ENCODE data around the gene SNAPC4. TPM values are rescaled to one million over a fixed set of nuclear protein-coding genes. Genes with fewer than 3 reads are reported as not detected.

Gene SNAPC4
- total and polyA plus RNA-seq, 2 of the 8 experiments (the other 6 are each of a cell fraction or from before 2014, with no cell fraction given) = 6.9 to 18.1 TPM

DNA sequence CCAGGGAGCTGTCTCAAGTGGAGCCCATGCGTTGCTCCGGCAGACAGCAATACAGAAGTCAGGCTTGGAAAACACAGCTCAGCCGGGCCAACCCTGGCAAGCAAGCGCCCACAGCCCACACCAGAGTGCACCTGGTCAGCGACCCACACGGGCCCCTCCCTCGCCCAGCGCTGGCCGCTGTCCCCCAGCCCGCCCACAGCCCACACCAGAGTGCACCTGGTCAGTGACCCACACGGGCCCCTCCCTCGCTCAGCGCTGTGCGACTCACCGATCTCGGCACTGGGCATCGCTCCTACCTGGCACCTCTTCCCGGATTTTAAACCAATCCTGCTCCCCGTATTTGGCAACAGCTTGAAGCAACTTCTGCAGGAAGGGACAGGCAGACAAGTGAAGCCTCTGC, 12.8 kb downstream of the SNAPC4 start:
- FAIRE-seq = no peak
- H3K36me3 ChIP-seq (ENCODE audit: control insufficient read depth in 2 of 4, insufficient read depth in 4 of 4, low read length in 3 of 4) = peaks cover 16 to 69% (median 51%) of the 10 kb centered on the region in 4 experiments
- TF ChIP-seq SP1 (IDR thresholded peaks at IDR 0.05; ENCODE audit: low read depth, low read length) (no peak), FOSL1 (IDR thresholded peaks at IDR 0.05; ENCODE audit: insufficient read depth, low read depth, low read length) (no peak), RFX5 (IDR thresholded peaks at IDR 0.05; ENCODE audit: borderline replicate concordance, low read depth, low read length) (no peak), SP2 (IDR thresholded peaks at IDR 0.05; ENCODE audit: low read length) (no peak), KDM1A (IDR thresholded peaks at IDR 0.05; ENCODE audit: borderline replicate concordance, low read length) (no peak), TAF1 (IDR thresholded peaks at IDR 0.05; ENCODE audit: low read depth, low read length) (no peak), POU5F1 (IDR thresholded peaks at IDR 0.05; ENCODE audit: low read depth, low read length) (no peak), CHD1 (IDR thresholded peaks at IDR 0.05; ENCODE audit: low read depth, low read length) (no peak), CBX5 (IDR thresholded peaks at IDR 0.05; ENCODE audit: low read depth, low read length) (no peak), PHF8 (conservative IDR thresholded peaks at IDR 0.05; ENCODE audit: low read depth, low read length) (no peak), HDAC2 (IDR thresholded peaks at IDR 0.05; ENCODE audit: borderline replicate concordance in 1 of 2, low read depth in 2 of 2, low read length in 2 of 2) (no peak)
- TF ChIP-seq, protein P1, sequence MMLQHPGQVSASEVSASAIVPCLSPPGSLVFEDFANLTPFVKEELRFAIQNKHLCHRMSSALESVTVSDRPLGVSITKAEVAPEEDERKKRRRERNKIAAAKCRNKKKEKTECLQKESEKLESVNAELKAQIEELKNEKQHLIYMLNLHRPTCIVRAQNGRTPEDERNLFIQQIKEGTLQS (IDR thresholded peaks at IDR 0.05; ENCODE audit: insufficient read depth, low read depth, low read length) = no peak
- TF ChIP-seq, protein P2, sequence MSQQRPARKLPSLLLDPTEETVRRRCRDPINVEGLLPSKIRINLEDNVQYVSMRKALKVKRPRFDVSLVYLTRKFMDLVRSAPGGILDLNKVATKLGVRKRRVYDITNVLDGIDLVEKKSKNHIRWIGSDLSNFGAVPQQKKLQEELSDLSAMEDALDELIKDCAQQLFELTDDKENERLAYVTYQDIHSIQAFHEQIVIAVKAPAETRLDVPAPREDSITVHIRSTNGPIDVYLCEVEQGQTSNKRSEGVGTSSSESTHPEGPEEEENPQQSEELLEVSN (IDR thresholded peaks at IDR 0.05) = no peak

More for the DNA sequence above, 12.8 kb downstream of the SNAPC4 start:
- Histone ChIP-seq H3K14ac (ENCODE audit: insufficient read length) (no peak overlapping the region), H2BK15ac (ENCODE audit: low read length) (no peak overlapping the region), H3K18ac (ENCODE audit: extremely low read depth, low read length) (no peak overlapping the region), H2BK20ac (ENCODE audit: low read length) (no peak overlapping the region), H3K79me2 (ENCODE audit: control insufficient read depth in 1 of 2, insufficient read depth in 2 of 2, low read length in 2 of 2) (no peaks in the 10 kb centered on the region; a peak in 1 of 4 replicates), H3K4me3 (ENCODE audit: extremely low read depth in 1 of 4, insufficient read depth in 2 of 4, low read depth in 3 of 4, low read length in 4 of 4) (no peak overlapping the region), H2BK12ac (ENCODE audit: low read depth, low read length) (no peak overlapping the region), H3K27me3 (replicated peaks in 1 of 4; ENCODE audit: control insufficient read depth in 3 of 4, extremely low read depth in 1 of 4, insufficient read depth in 3 of 4, low read length in 3 of 4) (no peaks in the 10 kb centered on the region), H3K79me1 (ENCODE audit: low read depth, low read length) (no peaks in the 10 kb centered on the region; the same call in 1 of the 2 replicates), H3K4me1 (replicated peaks in 1 of 4; ENCODE audit: control insufficient read depth in 3 of 4, insufficient read depth in 4 of 4, low read length in 3 of 4) (no peaks in the 10 kb centered on the region), H3K23ac (ENCODE audit: insufficient read length) (no peak overlapping the region), H2BK120ac (replicated peaks; ENCODE audit: low read depth, low read length) (no peak overlapping the region), H3K27ac (ENCODE audit: low read depth, low read length) (no peak overlapping the region), H3K9me3 (ENCODE audit: insufficient read depth in 2 of 2, low read depth in 1 of 2, low read length in 1 of 2) (no peaks in the 10 kb centered on the region), H3K23me2 (ENCODE audit: low read depth, low read length) (no peaks in the 10 kb centered on the region), H2BK5ac (ENCODE audit: low read depth, low read length) (no peak overlapping the region), H2AFZ (ENCODE audit: low read length) (no peak overlapping the region), H4K91ac (replicated peaks; ENCODE audit: insufficient read length, low read length) (no peak overlapping the region), H3K56ac (replicated peaks; ENCODE audit: insufficient read length, low read depth, low read length) (no peak overlapping the region), H2AK5ac (ENCODE audit: low read depth, low read length) (no peak overlapping the region), H4K8ac (ENCODE audit: extremely low read depth, insufficient read depth, low read length) (no peak overlapping the region), H4K20me1 (replicated peaks in 1 of 2; ENCODE audit: control insufficient read depth in 1 of 2, insufficient read depth in 2 of 2, low read length in 2 of 2) (peaks cover 4 to 15% of the 10 kb centered on the region in 2 experiments), H4K5ac (ENCODE audit: insufficient read length, low read depth, low read length) (no peak overlapping the region), H3K4ac (replicated peaks; ENCODE audit: insufficient read length, low read depth, low read length) (no peak overlapping the region), H3K9ac (replicated peaks in 1 of 4; ENCODE audit: extremely low read depth in 1 of 4, low read depth in 3 of 4, low read length in 3 of 4) (no peak overlapping the region), H3K4me2 (ENCODE audit: insufficient read depth in 1 of 2, low read depth in 2 of 2, low read length in 2 of 2) (no peak overlapping the region)
- WGBS, 2 experiments (ENCODE audit: extremely low coverage in 1 of 2, insufficient coverage in 1 of 2, insufficient read length in 1 of 2, insufficient replicate concordance in 2 of 2, low coverage in 1 of 2, low lambda C conversion rate in 2 of 2, missing lambda C conversion rate in 1 of 2) = 96% methylated on average over 13 of the region's 19 CpGs; no CpG with 5 or more reads in 1 of the 2 experiments
- CTCF ChIA-PET (ENCODE audit: partially characterized antibody) = interaction anchor here (1.2 to 4.7 kb wide), 5 partner anchors 11 to 74 kb away, joined by 3 to 26 read pairs (median 3); partner anchors contain the start of gene SNAPC4
- POLR2A ChIA-PET (ENCODE audit: partially characterized antibody) = interaction anchor here (1.4 to 14.0 kb wide), 4 partner anchors 9 to 21 kb away, joined by 3 to 139 read pairs (median 8); partner anchors contain the start of gene SNAPC4
- no peak for DNase-seq (ENCODE audit: low read depth in 1 of 2, low spot score in 2 of 2)
